DMS114 treated with DMSO at 0.1 percent for 48 hours (cell line): ENCODE results near the gene GALR2.

Source experiments
- DNase-seq: peaks from one replicate; lab custom pipeline; 2025; ENCODE audit not compliant: unreplicated experiment; lab: John Stamatoyannopoulos, UW

Gene GALR2

GRCh38 chr17:76079535-76079955 lies 5.0 kb downstream of the GALR2 start:
- DNase-seq = no peak

GRCh38 chr17:76079956-76080767 lies 5.6 kb downstream of the GALR2 start:
- DNase-seq = no peak

- no peak for DNase-seq
Measured at GRCh38 chr17:76080768-76081287, 6.2 kb downstream of the GALR2 start.

- DNase-seq = no peak
Measured at GRCh38 chr17:76081295-76082210, 7.0 kb downstream of the GALR2 start.

- no peak for DNase-seq
Measured at GRCh38 chr17:76082326-76083251, 8.0 kb downstream of the GALR2 start.

- DNase-seq = no peak
Measured at GRCh38 chr17:76083536-76084182, 9.1 kb downstream of the GALR2 start.

GRCh38 chr17:76085066-76085730 lies 10.6 kb downstream of the GALR2 start:
- DNase-seq = no peak

- DNase-seq = no peak
Measured at GRCh38 chr17:76085731-76086366, 11.3 kb downstream of the GALR2 start.

GRCh38 chr17:76086384-76086783 lies 11.8 kb downstream of the GALR2 start:
- no peak for DNase-seq

GRCh38 chr17:76087531-76087930 lies 12.9 kb downstream of the GALR2 start:
- no peak for DNase-seq

GRCh38 chr17:76088041-76088867 lies 13.7 kb downstream of the GALR2 start:
- no peak for DNase-seq

- DNase-seq = no peak
Measured at GRCh38 chr17:76088868-76089576, 14.4 kb downstream of the GALR2 start.

- no peak for DNase-seq
Measured at GRCh38 chr17:76089680-76090516, 15.3 kb downstream of the GALR2 start.

GRCh38 chr17:76090517-76091129 lies 16.0 kb downstream of the GALR2 start:
- no peak for DNase-seq

- no peak for DNase-seq
Measured at GRCh38 chr17:76091526-76092286, 17.1 kb downstream of the GALR2 start.
